ENCODE data around the gene ARHGAP26. TPM values are rescaled to one million over a fixed set of nuclear protein-coding genes. Genes with fewer than 3 reads are reported as not detected.

Gene ARHGAP26
- total RNA-seq, 1 donor from 2014 or later = 20.1 TPM

DNA sequence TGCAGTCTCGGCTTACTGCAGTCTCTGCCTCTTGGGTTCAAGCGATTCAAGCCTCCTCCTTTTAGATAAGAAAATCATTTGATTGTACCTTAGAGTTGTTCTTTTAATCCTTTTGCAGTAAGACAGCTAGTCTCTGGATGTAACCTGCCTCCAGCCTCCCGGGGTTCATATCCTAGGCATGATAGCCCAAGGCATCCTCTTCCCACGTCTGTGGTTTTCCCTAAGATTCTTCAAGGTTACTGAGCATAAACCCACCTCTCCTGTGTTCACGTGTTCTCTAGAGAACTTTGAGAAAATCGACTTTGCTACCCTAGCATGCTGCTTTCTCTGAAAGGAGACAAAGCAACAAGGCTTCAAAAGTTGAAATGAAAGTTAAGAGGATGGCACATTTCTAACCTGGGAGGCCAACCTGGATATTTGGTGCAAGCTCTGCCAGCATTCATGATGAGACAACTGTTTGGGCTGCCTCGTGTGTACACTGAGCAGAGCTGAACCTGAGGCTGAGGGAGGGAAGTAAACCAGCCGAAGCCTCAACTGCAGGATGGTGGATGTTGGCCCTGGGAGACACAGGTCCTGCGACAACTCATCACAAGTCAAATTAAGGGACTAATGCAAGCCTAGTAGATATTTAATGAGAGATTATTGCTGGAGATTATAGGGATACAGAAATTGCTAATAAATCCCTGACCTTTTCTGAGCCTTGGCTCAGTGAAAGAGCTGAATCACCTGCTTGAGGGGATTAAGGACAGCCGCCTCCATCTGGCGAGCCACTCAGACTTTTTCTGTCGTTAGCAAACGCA lies 261.8 kb downstream of the ARHGAP26 start:
- Mint-ChIP-seq H3K27ac (ENCODE audit: unreplicated experiment) (peak overlapping the region; percentile 70), H3K27me3 (ENCODE audit: unreplicated experiment) (peaks cover 2% of the 10 kb centered on the region), H3K4me1 (ENCODE audit: low read depth, unreplicated experiment) (peaks cover 29% of the 10 kb centered on the region), H3K9me3 (ENCODE audit: unreplicated experiment) (peaks cover 6% of the 10 kb centered on the region), H3K4me3 (ENCODE audit: unreplicated experiment) (peak overlapping the region; percentile 30), H3K36me3 (ENCODE audit: unreplicated experiment) (no peaks in the 10 kb centered on the region)
- no peak for TF ChIP-seq CTCF (IDR thresholded peaks at IDR 0.05; ENCODE audit: partially characterized antibody, unreplicated experiment)
- peak; percentile 39 for DNase-seq

- H3K4me1 Mint-ChIP-seq (ENCODE audit: low read depth, unreplicated experiment) = peaks cover 34% of the 10 kb centered on the region
- no peaks in the 10 kb centered on the region for H3K36me3 Mint-ChIP-seq (ENCODE audit: unreplicated experiment)
These were observed 262.3 kb downstream of the ARHGAP26 start for GRCh38 chr5:143032581-143032836.

GRCh38 chr5:143033535-143034250 lies 263.5 kb downstream of the ARHGAP26 start:
- Mint-ChIP-seq H3K36me3 (ENCODE audit: unreplicated experiment) (no peaks in the 10 kb centered on the region), H3K27ac (ENCODE audit: unreplicated experiment) (no peak overlapping the region), H3K4me1 (ENCODE audit: low read depth, unreplicated experiment) (peaks cover 39% of the 10 kb centered on the region), H3K27me3 (ENCODE audit: unreplicated experiment) (peaks cover 6% of the 10 kb centered on the region), H3K9me3 (ENCODE audit: unreplicated experiment) (peaks cover 11% of the 10 kb centered on the region), H3K4me3 (ENCODE audit: unreplicated experiment) (no peak overlapping the region)
- no peak for DNase-seq
- no peak for TF ChIP-seq CTCF (IDR thresholded peaks at IDR 0.05; ENCODE audit: partially characterized antibody, unreplicated experiment)

More at GRCh38 chr5:143032581-143032836, 262.3 kb downstream of the ARHGAP26 start:
- peaks cover 6% of the 10 kb centered on the region for H3K27me3 Mint-ChIP-seq (ENCODE audit: unreplicated experiment)
- no peak for DNase-seq
- H3K27ac Mint-ChIP-seq (ENCODE audit: unreplicated experiment) = peak overlapping the region; percentile 70
- no peak for TF ChIP-seq CTCF (IDR thresholded peaks at IDR 0.05; ENCODE audit: partially characterized antibody, unreplicated experiment)
- peak overlapping the region; percentile 18 for H3K4me3 Mint-ChIP-seq (ENCODE audit: unreplicated experiment)
- peaks cover 9% of the 10 kb centered on the region for H3K9me3 Mint-ChIP-seq (ENCODE audit: unreplicated experiment)

- Mint-ChIP-seq H3K9me3 (ENCODE audit: unreplicated experiment) (peaks cover 14% of the 10 kb centered on the region), H3K4me1 (ENCODE audit: low read depth, unreplicated experiment) (peaks cover 56% of the 10 kb centered on the region), H3K36me3 (ENCODE audit: unreplicated experiment) (no peaks in the 10 kb centered on the region), H3K4me3 (ENCODE audit: unreplicated experiment) (no peak overlapping the region), H3K27me3 (ENCODE audit: unreplicated experiment) (peaks cover 3% of the 10 kb centered on the region), H3K27ac (ENCODE audit: unreplicated experiment) (peak overlapping the region; percentile 40)
- DNase-seq = no peak
- TF ChIP-seq CTCF (IDR thresholded peaks at IDR 0.05; ENCODE audit: partially characterized antibody, unreplicated experiment) = no peak
These were observed 266.2 kb downstream of the ARHGAP26 start for GRCh38 chr5:143036146-143036927.

Data from glutamatergic neuron (in vitro differentiated cells).